H1 (cell line): ENCODE data around the gene CACNA1B. TPM values are rescaled to one million over a fixed set of nuclear protein-coding genes. Genes with fewer than 3 reads are reported as not detected.

Source experiments
- ASH2L ChIP-seq: fragments of 200-600, 300-600 bp; sonication (generic); IDR thresholded peaks from one replicate; pipeline ENCODE4 v1.7.1; 2017; ENCODE audit warnings: low read length
- BRCA1 ChIP-seq: IDR thresholded peaks from 2 replicates; pipeline ENCODE4 v1.6.1; 2012; ENCODE audit warnings: low read depth, low read length, improper control_type of control experiment
- FOSL1 ChIP-seq: IDR thresholded peaks from 2 replicates; pipeline ENCODE4 v1.6.1; 2011; ENCODE audit warnings: mild to moderate bottlenecking, low read depth, low read length, moderate library complexity; ENCODE audit not compliant: insufficient read depth
- KDM1A ChIP-seq: fragments of 200-600, 300-600 bp; sonication (generic); IDR thresholded peaks from 2 replicates; pipeline ENCODE4 v1.7.1; 2016; ENCODE audit warnings: mild to moderate bottlenecking, low read length, borderline replicate concordance
- KDM4A ChIP-seq: IDR thresholded peaks from one replicate; pipeline ENCODE4 v1.7.1; 2012; ENCODE audit warnings: low read depth, mild to moderate bottlenecking, moderate library complexity, low read length, inconsistent platforms; ENCODE audit not compliant: severe bottlenecking
- POLR2AphosphoS5 ChIP-seq: IDR thresholded peaks from 2 replicates; pipeline ENCODE4 v1.6.1; 2011; ENCODE audit warnings: low read depth, low read length
- SRF ChIP-seq: IDR thresholded peaks from 2 replicates; pipeline ENCODE4 v1.6.1; 2011; ENCODE audit warnings: mild to moderate bottlenecking, low read depth, low read length, moderate library complexity
- TAF7 ChIP-seq: optimal IDR thresholded peaks from 2 replicates; pipeline ENCODE3; 2011; ENCODE audit warnings: low read depth, mild to moderate bottlenecking, inconsistent platforms, low read length, moderate library complexity, borderline replicate concordance
- polyA plus RNA-seq, 7 experiments: library from polyadenylated mRNA; depleted of rRNA in 3 of 7; stranded (reverse) in 5 of 7; unstranded in 2 of 7; fragments of >200 nt in 5 of 7; fragments of 200-250 nt in 2 of 7; gene quantifications; 1 replicate in 5 of 7; 2 replicates in 1 of 7; 4 replicates in 1 of 7; pipeline versions ENCODE4 v1.2.1 to v1.2.3, GENCODE V29; 2011 to 2013; ENCODE audit warnings: missing spikeins in 2 of 7, mixed read lengths in 2 of 7
- total RNA-seq: library from RNA; stranded (reverse); fragmentation: NEBNext Ultra II Directional; extraction: Animal tissue kit (Norgen Biotek cat#: 25700); gene quantifications from 2 replicates; pipeline ENCODE4 v1.2.1, GENCODE V29; 2021
- TF ChIP-seq, protein P1 (sequence below): fragments of 300-600 bp; sonication (generic); IDR thresholded peaks from 2 replicates; pipeline ENCODE4 v1.7.1; 2012; ENCODE audit warnings: low read length, moderate library complexity, mild to moderate bottlenecking, inconsistent platforms; ENCODE audit not compliant: insufficient replicate concordance

CACNA1B gene
- total and polyA plus RNA-seq, 2 of the 8 experiments (the other 6 are each of a cell fraction or from before 2014, with no cell fraction given) = 1.5 to 5.7 TPM

DNA sequence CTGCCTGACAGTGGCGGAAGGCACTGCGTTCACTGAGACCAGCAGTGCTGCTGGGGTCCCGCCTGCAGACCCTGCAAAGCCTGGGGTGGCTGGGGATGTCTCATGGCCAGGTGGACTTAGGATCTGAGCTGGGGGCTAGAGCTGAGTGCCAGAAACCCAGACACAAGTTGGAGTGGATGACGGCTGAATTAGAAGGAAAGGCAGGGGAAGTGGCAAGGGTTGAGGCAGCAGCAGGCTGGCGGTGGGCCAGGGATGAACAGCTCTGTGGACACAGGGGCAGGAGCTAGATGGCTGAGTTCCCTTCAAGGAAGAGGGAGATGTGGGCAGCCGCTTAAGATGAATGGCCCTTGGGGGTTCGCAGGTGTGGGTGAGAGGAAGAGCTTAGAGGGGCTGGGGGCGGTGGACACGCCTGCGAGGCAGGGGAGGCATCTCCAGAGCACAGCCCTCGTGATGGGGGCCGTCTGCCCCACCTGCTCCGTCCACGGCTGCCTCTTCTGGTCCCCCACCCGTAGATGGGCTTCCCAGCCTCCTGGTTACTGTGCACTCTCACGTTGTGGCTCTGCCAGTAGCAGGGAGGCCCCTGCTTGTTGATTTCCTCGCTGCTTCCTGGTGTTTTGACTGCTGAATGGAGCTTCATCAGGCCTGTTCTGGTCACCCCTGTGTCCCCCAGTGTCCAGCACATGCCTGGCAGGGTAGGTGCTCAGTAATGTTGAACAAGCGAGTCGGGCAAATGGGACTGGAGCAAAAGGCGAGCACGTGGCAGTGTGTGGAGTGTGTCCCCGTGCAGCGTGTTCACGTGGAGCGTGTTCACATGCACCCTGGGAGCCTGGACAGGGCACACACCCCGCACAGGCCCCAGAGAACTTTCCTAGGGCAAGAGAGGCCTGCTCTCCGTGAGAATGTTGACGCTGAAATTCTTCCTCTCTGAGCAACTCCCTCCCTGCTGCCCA lies 168.2 kb downstream of the CACNA1B start (continued):
- TF ChIP-seq, protein P1, sequence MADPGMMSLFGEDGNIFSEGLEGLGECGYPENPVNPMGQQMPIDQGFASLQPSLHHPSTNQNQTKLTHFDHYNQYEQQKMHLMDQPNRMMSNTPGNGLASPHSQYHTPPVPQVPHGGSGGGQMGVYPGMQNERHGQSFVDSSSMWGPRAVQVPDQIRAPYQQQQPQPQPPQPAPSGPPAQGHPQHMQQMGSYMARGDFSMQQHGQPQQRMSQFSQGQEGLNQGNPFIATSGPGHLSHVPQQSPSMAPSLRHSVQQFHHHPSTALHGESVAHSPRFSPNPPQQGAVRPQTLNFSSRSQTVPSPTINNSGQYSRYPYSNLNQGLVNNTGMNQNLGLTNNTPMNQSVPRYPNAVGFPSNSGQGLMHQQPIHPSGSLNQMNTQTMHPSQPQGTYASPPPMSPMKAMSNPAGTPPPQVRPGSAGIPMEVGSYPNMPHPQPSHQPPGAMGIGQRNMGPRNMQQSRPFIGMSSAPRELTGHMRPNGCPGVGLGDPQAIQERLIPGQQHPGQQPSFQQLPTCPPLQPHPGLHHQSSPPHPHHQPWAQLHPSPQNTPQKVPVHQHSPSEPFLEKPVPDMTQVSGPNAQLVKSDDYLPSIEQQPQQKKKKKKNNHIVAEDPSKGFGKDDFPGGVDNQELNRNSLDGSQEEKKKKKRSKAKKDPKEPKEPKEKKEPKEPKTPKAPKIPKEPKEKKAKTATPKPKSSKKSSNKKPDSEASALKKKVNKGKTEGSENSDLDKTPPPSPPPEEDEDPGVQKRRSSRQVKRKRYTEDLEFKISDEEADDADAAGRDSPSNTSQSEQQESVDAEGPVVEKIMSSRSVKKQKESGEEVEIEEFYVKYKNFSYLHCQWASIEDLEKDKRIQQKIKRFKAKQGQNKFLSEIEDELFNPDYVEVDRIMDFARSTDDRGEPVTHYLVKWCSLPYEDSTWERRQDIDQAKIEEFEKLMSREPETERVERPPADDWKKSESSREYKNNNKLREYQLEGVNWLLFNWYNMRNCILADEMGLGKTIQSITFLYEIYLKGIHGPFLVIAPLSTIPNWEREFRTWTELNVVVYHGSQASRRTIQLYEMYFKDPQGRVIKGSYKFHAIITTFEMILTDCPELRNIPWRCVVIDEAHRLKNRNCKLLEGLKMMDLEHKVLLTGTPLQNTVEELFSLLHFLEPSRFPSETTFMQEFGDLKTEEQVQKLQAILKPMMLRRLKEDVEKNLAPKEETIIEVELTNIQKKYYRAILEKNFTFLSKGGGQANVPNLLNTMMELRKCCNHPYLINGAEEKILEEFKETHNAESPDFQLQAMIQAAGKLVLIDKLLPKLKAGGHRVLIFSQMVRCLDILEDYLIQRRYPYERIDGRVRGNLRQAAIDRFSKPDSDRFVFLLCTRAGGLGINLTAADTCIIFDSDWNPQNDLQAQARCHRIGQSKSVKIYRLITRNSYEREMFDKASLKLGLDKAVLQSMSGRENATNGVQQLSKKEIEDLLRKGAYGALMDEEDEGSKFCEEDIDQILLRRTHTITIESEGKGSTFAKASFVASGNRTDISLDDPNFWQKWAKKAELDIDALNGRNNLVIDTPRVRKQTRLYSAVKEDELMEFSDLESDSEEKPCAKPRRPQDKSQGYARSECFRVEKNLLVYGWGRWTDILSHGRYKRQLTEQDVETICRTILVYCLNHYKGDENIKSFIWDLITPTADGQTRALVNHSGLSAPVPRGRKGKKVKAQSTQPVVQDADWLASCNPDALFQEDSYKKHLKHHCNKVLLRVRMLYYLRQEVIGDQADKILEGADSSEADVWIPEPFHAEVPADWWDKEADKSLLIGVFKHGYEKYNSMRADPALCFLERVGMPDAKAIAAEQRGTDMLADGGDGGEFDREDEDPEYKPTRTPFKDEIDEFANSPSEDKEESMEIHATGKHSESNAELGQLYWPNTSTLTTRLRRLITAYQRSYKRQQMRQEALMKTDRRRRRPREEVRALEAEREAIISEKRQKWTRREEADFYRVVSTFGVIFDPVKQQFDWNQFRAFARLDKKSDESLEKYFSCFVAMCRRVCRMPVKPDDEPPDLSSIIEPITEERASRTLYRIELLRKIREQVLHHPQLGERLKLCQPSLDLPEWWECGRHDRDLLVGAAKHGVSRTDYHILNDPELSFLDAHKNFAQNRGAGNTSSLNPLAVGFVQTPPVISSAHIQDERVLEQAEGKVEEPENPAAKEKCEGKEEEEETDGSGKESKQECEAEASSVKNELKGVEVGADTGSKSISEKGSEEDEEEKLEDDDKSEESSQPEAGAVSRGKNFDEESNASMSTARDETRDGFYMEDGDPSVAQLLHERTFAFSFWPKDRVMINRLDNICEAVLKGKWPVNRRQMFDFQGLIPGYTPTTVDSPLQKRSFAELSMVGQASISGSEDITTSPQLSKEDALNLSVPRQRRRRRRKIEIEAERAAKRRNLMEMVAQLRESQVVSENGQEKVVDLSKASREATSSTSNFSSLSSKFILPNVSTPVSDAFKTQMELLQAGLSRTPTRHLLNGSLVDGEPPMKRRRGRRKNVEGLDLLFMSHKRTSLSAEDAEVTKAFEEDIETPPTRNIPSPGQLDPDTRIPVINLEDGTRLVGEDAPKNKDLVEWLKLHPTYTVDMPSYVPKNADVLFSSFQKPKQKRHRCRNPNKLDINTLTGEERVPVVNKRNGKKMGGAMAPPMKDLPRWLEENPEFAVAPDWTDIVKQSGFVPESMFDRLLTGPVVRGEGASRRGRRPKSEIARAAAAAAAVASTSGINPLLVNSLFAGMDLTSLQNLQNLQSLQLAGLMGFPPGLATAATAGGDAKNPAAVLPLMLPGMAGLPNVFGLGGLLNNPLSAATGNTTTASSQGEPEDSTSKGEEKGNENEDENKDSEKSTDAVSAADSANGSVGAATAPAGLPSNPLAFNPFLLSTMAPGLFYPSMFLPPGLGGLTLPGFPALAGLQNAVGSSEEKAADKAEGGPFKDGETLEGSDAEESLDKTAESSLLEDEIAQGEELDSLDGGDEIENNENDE = no peak
- TF ChIP-seq ASH2L = no peak
- no peak for TF ChIP-seq KDM4A
- TF ChIP-seq SRF = no peak
- no peak for TF ChIP-seq FOSL1
- no peak for TF ChIP-seq BRCA1
- no peak for TF ChIP-seq POLR2AphosphoS5
- no peak for TF ChIP-seq TAF7
- no peak for TF ChIP-seq KDM1A
